ENCODE measurements around the gene MATN1. TPM values are rescaled to one million over a fixed set of nuclear protein-coding genes. Genes with fewer than 3 reads are reported as not detected.

Gene MATN1
- polyA plus RNA-seq, 3 donors = 0.07 TPM; not detected in 2

DNA sequence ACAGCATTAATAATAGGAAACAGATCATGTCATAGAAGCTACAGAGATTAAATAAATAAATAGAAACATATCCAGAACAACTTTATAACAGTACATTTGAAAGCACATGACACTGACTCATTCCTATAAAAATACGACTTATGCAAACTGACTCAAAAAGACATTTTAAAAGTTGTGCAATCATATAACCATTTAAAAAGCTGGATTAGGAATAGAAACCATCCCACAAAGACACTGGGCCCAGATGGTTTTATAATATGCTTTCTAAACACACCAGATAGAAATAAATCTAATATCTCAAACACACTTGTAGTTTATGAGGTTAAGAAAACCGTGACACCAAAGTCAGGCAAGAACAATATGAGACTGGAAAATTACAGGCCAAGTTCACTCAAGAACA lies 47.6 kb downstream of the MATN1 start:
- H3K27ac ChIP-seq (ENCODE audit: low read depth in 1 of 2, low read length in 2 of 2) = no peak overlapping the region
- DNase-seq = no peak
- H3K9me3 ChIP-seq (replicated peaks in 1 of 2; ENCODE audit: control insufficient read depth in 1 of 2, insufficient read depth in 1 of 2, low read length in 2 of 2) = peaks cover 15 to 32% of the 10 kb centered on the region in 2 donors
- no peaks in the 10 kb centered on the region for H3K36me3 ChIP-seq (replicated peaks in 1 of 2; ENCODE audit: control insufficient read depth in 1 of 2, insufficient read depth in 2 of 2, low read length in 2 of 2)
- WGBS (ENCODE audit: insufficient coverage) = no CpG with 5 or more reads among the region's 2 CpGs
- H3K4me1 Mint-ChIP-seq = no peaks in the 10 kb centered on the region
- H3K9me3 Mint-ChIP-seq = peaks cover 17 to 38% (median 26%) of the 10 kb centered on the region in 7 donors
- peaks cover 0 to 14% (median 9%) of the 10 kb centered on the region in 3 donors for H3K27me3 Mint-ChIP-seq (ENCODE audit: low read depth in 3 of 3)
- peaks cover 0 to 2% of the 10 kb centered on the region in 2 donors for H3K27me3 ChIP-seq (ENCODE audit: control insufficient read depth in 2 of 2, insufficient read depth in 2 of 2, low read length in 2 of 2)
- H3K27ac Mint-ChIP-seq = no peak overlapping the region
- TF ChIP-seq, protein P1, sequence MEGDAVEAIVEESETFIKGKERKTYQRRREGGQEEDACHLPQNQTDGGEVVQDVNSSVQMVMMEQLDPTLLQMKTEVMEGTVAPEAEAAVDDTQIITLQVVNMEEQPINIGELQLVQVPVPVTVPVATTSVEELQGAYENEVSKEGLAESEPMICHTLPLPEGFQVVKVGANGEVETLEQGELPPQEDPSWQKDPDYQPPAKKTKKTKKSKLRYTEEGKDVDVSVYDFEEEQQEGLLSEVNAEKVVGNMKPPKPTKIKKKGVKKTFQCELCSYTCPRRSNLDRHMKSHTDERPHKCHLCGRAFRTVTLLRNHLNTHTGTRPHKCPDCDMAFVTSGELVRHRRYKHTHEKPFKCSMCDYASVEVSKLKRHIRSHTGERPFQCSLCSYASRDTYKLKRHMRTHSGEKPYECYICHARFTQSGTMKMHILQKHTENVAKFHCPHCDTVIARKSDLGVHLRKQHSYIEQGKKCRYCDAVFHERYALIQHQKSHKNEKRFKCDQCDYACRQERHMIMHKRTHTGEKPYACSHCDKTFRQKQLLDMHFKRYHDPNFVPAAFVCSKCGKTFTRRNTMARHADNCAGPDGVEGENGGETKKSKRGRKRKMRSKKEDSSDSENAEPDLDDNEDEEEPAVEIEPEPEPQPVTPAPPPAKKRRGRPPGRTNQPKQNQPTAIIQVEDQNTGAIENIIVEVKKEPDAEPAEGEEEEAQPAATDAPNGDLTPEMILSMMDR (IDR thresholded peaks at IDR 0.05) = no peak
- H3K79me2 ChIP-seq (ENCODE audit: insufficient read depth, low read length) = no peaks in the 10 kb centered on the region
- H4K20me1 ChIP-seq (ENCODE audit: insufficient read depth, low read length) = no peaks in the 10 kb centered on the region
- intact Hi-C loops (cut with micrococcal nuclease) = no loop called here
- H3K4me2 ChIP-seq (replicated peaks; ENCODE audit: extremely low read depth, low read length, poor library complexity, severe bottlenecking) = no peak overlapping the region
- H3K4me3 ChIP-seq (replicated peaks in 1 of 3; ENCODE audit: low read depth in 2 of 3, low read length in 3 of 3) = no peak overlapping the region
- H3K36me3 Mint-ChIP-seq = no peaks in the 10 kb centered on the region
- no peak overlapping the region for H3K4me3 Mint-ChIP-seq
- no peak overlapping the region for H2AFZ ChIP-seq (ENCODE audit: insufficient read depth, low read depth, low read length, poor library complexity, severe bottlenecking)
- H3K9ac ChIP-seq (ENCODE audit: insufficient read depth, low read length, poor library complexity, severe bottlenecking) = no peak overlapping the region
- H3K4me1 ChIP-seq (ENCODE audit: control insufficient read depth in 1 of 2, insufficient read depth in 2 of 2, low read length in 2 of 2) = peaks cover 0 to 9% of the 10 kb centered on the region in 2 donors

DNA sequence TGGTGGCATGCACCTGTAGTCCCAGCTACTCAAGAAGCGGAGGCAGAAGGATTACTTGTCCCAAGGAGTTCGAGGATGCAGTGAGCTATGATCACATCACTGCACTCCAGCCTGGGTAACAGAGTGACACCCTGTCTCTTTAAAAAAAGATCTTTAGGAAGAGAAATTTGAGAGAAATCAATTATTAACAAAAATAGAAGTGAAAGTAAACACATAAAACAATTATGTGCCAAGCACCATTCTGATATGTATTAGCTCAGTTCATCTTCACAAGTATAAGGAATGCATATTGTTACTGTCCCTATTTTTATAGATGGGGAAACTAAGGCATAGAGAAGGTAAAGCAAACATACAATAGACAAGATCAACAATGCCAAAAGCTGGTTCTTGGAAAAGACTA lies 48.1 kb downstream of the MATN1 start:
- Histone ChIP-seq H3K9me3 (replicated peaks in 1 of 2; ENCODE audit: control insufficient read depth in 1 of 2, insufficient read depth in 1 of 2, low read length in 2 of 2) (peaks cover 15 to 28% of the 10 kb centered on the region in 2 donors), H3K4me3 (replicated peaks in 1 of 3; ENCODE audit: low read depth in 2 of 3, low read length in 3 of 3) (no peak overlapping the region), H2AFZ (ENCODE audit: insufficient read depth, low read depth, low read length, poor library complexity, severe bottlenecking) (no peak overlapping the region), H4K20me1 (ENCODE audit: insufficient read depth, low read length) (no peaks in the 10 kb centered on the region), H3K36me3 (replicated peaks in 1 of 2; ENCODE audit: control insufficient read depth in 1 of 2, insufficient read depth in 2 of 2, low read length in 2 of 2) (no peaks in the 10 kb centered on the region), H3K4me2 (replicated peaks; ENCODE audit: extremely low read depth, low read length, poor library complexity, severe bottlenecking) (no peak overlapping the region), H3K79me2 (ENCODE audit: insufficient read depth, low read length) (no peaks in the 10 kb centered on the region), H3K9ac (ENCODE audit: insufficient read depth, low read length, poor library complexity, severe bottlenecking) (no peak overlapping the region), H3K4me1 (ENCODE audit: control insufficient read depth in 1 of 2, insufficient read depth in 2 of 2, low read length in 2 of 2) (peaks cover 0 to 9% of the 10 kb centered on the region in 2 donors), H3K27ac (ENCODE audit: low read depth in 1 of 2, low read length in 2 of 2) (no peak overlapping the region), H3K27me3 (ENCODE audit: control insufficient read depth in 2 of 2, insufficient read depth in 2 of 2, low read length in 2 of 2) (peaks cover 0 to 2% of the 10 kb centered on the region in 2 donors)
- Mint-ChIP-seq H3K36me3 (no peaks in the 10 kb centered on the region), H3K4me1 (no peaks in the 10 kb centered on the region), H3K27me3 (ENCODE audit: low read depth in 3 of 3) (peaks cover 0 to 14% (median 9%) of the 10 kb centered on the region in 3 donors), H3K9me3 (peaks cover 17 to 34% (median 22%) of the 10 kb centered on the region in 7 donors), H3K27ac (peak overlapping the region in 1 of 7 donors; percentile 5), H3K4me3 (no peak overlapping the region)
- TF ChIP-seq, protein P1 (IDR thresholded peaks at IDR 0.05) = no peak
- intact Hi-C loops (cut with micrococcal nuclease) = no loop called here
- 100% methylated on average over 2 of the region's 2 CpGs for WGBS (ENCODE audit: insufficient coverage)
- no peak for DNase-seq

All from CD14-positive monocyte (primary cell).